ENCODE results near the gene PELI1.

The PELI1 gene

GRCh38 chr2:64144057-64145013, at the start of gene PELI1:
Gene PELI1, minus strand, starts transcription at chr2:64144420. Its CDS starts 36,110 bp downstream, at chr2:64108310.
- POLR2A ChIA-PET: interaction anchor here (1.0 kb wide), 1 partner anchor 70 kb away, joined by 3 read pairs; no protein-coding TSS in a partner anchor
- DNase-seq (ENCODE audit: extremely low spot score): peak; percentile 94
- CTCF ChIA-PET: interaction anchor here (1.3 to 3.1 kb wide), 2 partner anchors 10 to 12 kb away, joined by 4 to 11 read pairs; no protein-coding TSS in a partner anchor
- peak; percentile 49 for TF ChIP-seq CTCF (IDR thresholded peaks at IDR 0.05; ENCODE audit: control extremely low read depth, extremely low read depth, low read depth, missing control alignments)

- DNase-seq (ENCODE audit: extremely low spot score): no peak
- TF ChIP-seq CTCF (IDR thresholded peaks at IDR 0.05; ENCODE audit: control extremely low read depth, extremely low read depth, low read depth, missing control alignments): no peak
- ChIA-PET POLR2A (no interaction called here), CTCF (interaction anchor here (1.3 to 1.4 kb wide), 3 partner anchors 15 to 24 kb away, joined by 3 read pairs; no protein-coding TSS in a partner anchor)
Observed at GRCh38 chr2:64193491-64193890, 49.3 kb upstream of the PELI1 start.

- POLR2A ChIA-PET: no interaction called here
- DNase-seq (ENCODE audit: extremely low spot score): no peak
- CTCF ChIA-PET: interaction anchor here (0.9 to 2.5 kb wide), 7 partner anchors 9 to 40 kb away, joined by 3 to 12 read pairs (median 4); no protein-coding TSS in a partner anchor
- TF ChIP-seq CTCF (IDR thresholded peaks at IDR 0.05; ENCODE audit: control extremely low read depth, extremely low read depth, low read depth, missing control alignments): no peak
Observed at GRCh38 chr2:64192664-64193105, 48.5 kb upstream of the PELI1 start.

GRCh38 chr2:64192125-64192479, 47.9 kb upstream of the PELI1 start:
- ChIA-PET POLR2A (no interaction called here), CTCF (interaction anchor here (0.9 to 2.5 kb wide), 8 partner anchors 8 to 139 kb away, joined by 3 to 12 read pairs (median 4); no protein-coding TSS in a partner anchor)
- DNase-seq (ENCODE audit: extremely low spot score): peak; percentile 34
- no peak for TF ChIP-seq CTCF (IDR thresholded peaks at IDR 0.05; ENCODE audit: control extremely low read depth, extremely low read depth, low read depth, missing control alignments)

- ChIA-PET CTCF (no interaction called here), POLR2A (interaction anchor here (0.6 kb wide), 1 partner anchor 19 kb away, joined by 3 read pairs; no protein-coding TSS in a partner anchor)
- no peak for TF ChIP-seq CTCF (IDR thresholded peaks at IDR 0.05; ENCODE audit: control extremely low read depth, extremely low read depth, low read depth, missing control alignments)
- DNase-seq (ENCODE audit: extremely low spot score): no peak
Observed at GRCh38 chr2:64189586-64189985, 45.4 kb upstream of the PELI1 start.

- CTCF ChIA-PET: no interaction called here
- POLR2A ChIA-PET: interaction anchor here (0.6 kb wide), 1 partner anchor 19 kb away, joined by 3 read pairs; no protein-coding TSS in a partner anchor
- no peak for TF ChIP-seq CTCF (IDR thresholded peaks at IDR 0.05; ENCODE audit: control extremely low read depth, extremely low read depth, low read depth, missing control alignments)
- DNase-seq (ENCODE audit: extremely low spot score): no peak
Observed at GRCh38 chr2:64189167-64189566, 44.9 kb upstream of the PELI1 start.

Data from GM10248 (cell line).